SK-N-SH (cell line): ENCODE data around the gene FBN1.

ENCODE experiments used
- CTCF ChIP-seq: fragments of 200-600 bp; sonication (generic); IDR thresholded peaks from 2 replicates; pipeline ENCODE4 v1.6.1; 2017; ENCODE audit warnings: antibody characterized with exemption, mild to moderate bottlenecking, moderate library complexity
- FOSL2 ChIP-seq: IDR thresholded peaks from 2 replicates; pipeline ENCODE4 v1.4.0; 2012; ENCODE audit warnings: low read depth, mild to moderate bottlenecking, moderate library complexity, borderline replicate concordance
- MAX ChIP-seq: IDR thresholded peaks from 2 replicates; pipeline ENCODE4 v1.4.0; 2012; ENCODE audit warnings: low read depth
- MXI1 ChIP-seq: IDR thresholded peaks from 2 replicates; pipeline ENCODE4 v1.6.1; 2012; ENCODE audit warnings: mild to moderate bottlenecking, low read depth, low read length, improper control_type of control experiment
- RAD21 ChIP-seq: IDR thresholded peaks from 2 replicates; pipeline ENCODE4 v1.6.1; 2012; ENCODE audit warnings: mild to moderate bottlenecking, low read length
- REST ChIP-seq: IDR thresholded peaks from 2 replicates; pipeline ENCODE4 v1.6.1; 2012; ENCODE audit warnings: mild to moderate bottlenecking, low read depth, low read length, moderate library complexity
- TAF1 ChIP-seq: IDR thresholded peaks from 2 replicates; pipeline ENCODE4 v1.6.1; 2012; ENCODE audit warnings: low read depth, mild to moderate bottlenecking, low read length, moderate library complexity, borderline replicate concordance
- TCF12 ChIP-seq: IDR thresholded peaks from 2 replicates; pipeline ENCODE4 v1.4.0; 2012
- TF ChIP-seq, protein P1 (sequence below): IDR thresholded peaks from 2 replicates; pipeline ENCODE4; 2012
- TF ChIP-seq, protein P2 (sequence below): fragments of 150-350 bp; IDR thresholded peaks from 2 replicates; pipeline ENCODE4 v1.6.1; 2016; ENCODE audit warnings: mild to moderate bottlenecking, low read depth, low read length

DNA sequence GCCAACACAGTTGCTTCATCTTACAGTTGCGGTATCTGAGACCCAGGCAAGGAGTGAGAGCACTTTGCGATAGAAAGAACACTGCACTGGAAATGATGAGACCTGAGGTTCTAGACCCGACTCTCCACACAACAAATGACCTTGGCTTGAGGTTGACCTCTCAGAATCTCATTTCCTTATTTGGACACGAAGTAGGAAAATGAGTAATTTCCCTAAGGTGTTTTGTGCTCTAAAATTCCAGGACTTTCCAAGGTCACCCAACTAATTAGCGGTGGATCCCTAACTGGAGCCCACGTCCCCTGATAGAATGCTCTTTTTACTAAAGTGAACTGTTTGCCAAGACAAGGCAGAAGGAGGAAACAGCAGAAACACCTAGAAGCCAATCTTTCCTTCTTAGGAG, 26.7 kb upstream of the FBN1 start:
- TF ChIP-seq CTCF (no peak), MAX (no peak), TAF1 (no peak), FOSL2 (no peak), MXI1 (no peak), REST (no peak), TCF12 (no peak), RAD21 (no peak)
- TF ChIP-seq, protein P1, sequence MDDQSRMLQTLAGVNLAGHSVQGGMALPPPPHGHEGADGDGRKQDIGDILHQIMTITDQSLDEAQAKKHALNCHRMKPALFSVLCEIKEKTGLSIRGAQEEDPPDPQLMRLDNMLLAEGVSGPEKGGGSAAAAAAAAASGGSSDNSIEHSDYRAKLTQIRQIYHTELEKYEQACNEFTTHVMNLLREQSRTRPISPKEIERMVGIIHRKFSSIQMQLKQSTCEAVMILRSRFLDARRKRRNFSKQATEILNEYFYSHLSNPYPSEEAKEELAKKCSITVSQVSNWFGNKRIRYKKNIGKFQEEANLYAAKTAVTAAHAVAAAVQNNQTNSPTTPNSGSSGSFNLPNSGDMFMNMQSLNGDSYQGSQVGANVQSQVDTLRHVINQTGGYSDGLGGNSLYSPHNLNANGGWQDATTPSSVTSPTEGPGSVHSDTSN: no peak
- TF ChIP-seq, protein P2, sequence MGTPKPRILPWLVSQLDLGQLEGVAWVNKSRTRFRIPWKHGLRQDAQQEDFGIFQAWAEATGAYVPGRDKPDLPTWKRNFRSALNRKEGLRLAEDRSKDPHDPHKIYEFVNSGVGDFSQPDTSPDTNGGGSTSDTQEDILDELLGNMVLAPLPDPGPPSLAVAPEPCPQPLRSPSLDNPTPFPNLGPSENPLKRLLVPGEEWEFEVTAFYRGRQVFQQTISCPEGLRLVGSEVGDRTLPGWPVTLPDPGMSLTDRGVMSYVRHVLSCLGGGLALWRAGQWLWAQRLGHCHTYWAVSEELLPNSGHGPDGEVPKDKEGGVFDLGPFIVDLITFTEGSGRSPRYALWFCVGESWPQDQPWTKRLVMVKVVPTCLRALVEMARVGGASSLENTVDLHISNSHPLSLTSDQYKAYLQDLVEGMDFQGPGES: no peak
